Subcutaneous abdominal adipose tissue (tissue), 5 donors: ENCODE measurements around the gene FGGY.

Experiments
- H3K27ac ChIP-seq: one replicate; pipeline ENCODE4 v1.7.0; 2013; ENCODE audit warnings: low read depth, mild to moderate bottlenecking, inconsistent platforms, low read length, moderate library complexity
- H3K27me3 ChIP-seq, 5 donors: one replicate each; pipeline ENCODE4 v1.7.0; 2013; ENCODE audit warnings: low read length in 5 of 5, inconsistent platforms in 1 of 5; ENCODE audit not compliant: control insufficient read depth in 5 of 5, insufficient read depth in 4 of 5
- H3K36me3 ChIP-seq, 5 donors: one replicate each; pipeline ENCODE4 v1.7.0; 2013; ENCODE audit warnings: low read length in 5 of 5; ENCODE audit not compliant: control insufficient read depth in 5 of 5, insufficient read depth in 5 of 5
- H3K4me1 ChIP-seq, 5 donors: one replicate each; pipeline ENCODE4 v1.7.0; 2013; ENCODE audit warnings: low read length in 5 of 5, mild to moderate bottlenecking in 3 of 5, moderate library complexity in 1 of 5; ENCODE audit not compliant: control insufficient read depth in 5 of 5, insufficient read depth in 5 of 5
- H3K4me3 ChIP-seq, 5 donors: one replicate each; pipeline ENCODE4 v1.7.0; 2013; ENCODE audit warnings: low read length in 5 of 5, low read depth in 1 of 5
- H3K9ac ChIP-seq, 5 donors: one replicate each; pipeline ENCODE4 v1.7.0; 2013; ENCODE audit warnings: low read length in 5 of 5, mild to moderate bottlenecking in 4 of 5, moderate library complexity in 3 of 5
- H3K9me3 ChIP-seq, 5 donors: one replicate each; pipeline ENCODE4 v1.7.0; 2013; ENCODE audit warnings: low read length in 5 of 5; ENCODE audit not compliant: control insufficient read depth in 5 of 5
- donor health status: healthy.
- donor health status: healthy.
- donor health status: healthy.
- donor health status: healthy.
- donor health status: healthy.

FGGY gene

DNA sequence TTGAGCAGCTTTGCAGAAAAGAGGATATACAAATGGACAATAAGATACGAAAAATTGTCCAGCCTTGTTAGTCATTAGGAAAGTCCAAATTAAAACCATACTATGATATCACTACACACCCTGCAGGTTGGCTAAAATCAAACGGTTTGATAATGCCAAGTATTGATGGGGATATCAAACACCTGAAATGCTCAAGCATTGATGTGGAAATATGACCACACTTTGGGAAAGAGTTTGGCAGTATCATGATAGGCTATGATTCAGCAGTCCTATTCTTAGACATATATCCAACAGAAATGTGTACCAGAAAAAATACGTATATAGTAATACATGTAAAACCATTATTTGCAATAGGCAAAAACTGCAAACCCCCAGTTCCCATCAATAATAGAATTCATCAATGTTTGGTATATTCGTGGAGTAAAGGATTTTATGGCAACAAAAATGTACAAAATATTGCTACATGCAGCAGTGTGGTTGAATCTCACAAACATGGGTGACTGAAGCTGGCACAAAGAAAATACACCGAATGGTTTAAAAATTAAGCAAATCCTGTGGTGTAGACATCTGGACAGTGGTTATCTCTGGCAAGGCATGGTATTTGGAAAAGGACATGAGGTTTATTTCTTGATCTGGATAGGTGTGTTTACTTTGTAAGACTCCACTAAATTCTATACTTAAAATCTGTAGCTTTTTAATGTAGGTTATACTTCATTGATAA, 243.2 kb downstream of the FGGY start:
- Histone ChIP-seq H3K27ac (no peak overlapping the region), H3K4me1 (peaks cover 0 to 10% (median 6%) of the 10 kb centered on the region in 5 donors), H3K9ac (no peak overlapping the region), H3K4me3 (no peak overlapping the region), H3K9me3 (no peaks in the 10 kb centered on the region), H3K36me3 (no peaks in the 10 kb centered on the region), H3K27me3 (no peaks in the 10 kb centered on the region)

DNA sequence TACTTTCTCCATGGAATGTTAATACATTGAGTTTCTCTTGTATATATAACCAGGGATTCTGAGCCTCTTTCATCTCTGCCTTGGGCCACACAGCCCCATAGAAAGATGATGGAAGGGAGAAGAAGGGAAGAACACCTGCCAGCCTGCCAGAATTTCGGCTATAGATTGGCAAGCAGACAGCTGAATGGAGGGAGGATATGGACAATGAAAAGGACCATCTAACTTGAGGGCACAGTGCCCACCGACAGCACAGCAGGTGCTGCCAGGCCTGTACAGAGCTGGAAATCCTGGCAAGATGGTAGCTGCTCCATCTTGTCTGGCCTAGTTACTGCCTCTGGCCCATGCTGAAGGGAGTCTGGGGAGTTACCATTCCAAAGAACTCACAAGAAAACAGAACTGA, 244.3 kb downstream of the FGGY start:
- Histone ChIP-seq H3K4me3 (no peak overlapping the region), H3K27me3 (no peaks in the 10 kb centered on the region), H3K36me3 (no peaks in the 10 kb centered on the region), H3K9ac (no peak overlapping the region), H3K9me3 (no peaks in the 10 kb centered on the region), H3K4me1 (peaks cover 0 to 10% (median 6%) of the 10 kb centered on the region in 5 donors), H3K27ac (no peak overlapping the region)

DNA sequence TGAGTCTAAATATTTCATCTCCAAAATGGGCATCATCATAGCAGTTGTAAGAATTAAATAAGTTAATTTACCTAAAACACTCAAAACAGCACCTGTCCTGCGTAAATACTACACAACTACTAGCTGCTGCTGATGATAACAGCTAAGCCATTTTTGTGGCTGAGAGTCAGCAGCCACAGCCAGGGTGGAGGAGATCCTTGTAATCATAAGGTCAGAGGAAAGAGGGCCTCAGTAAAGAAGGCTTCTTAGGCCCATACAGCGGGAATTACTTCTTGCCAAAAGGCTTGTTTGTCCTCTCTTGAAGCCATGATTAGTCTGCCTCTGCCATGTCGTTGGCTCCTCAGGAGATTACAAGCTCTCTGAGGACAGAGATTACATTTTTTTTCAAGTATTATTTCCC, 245.0 kb downstream of the FGGY start:
- Histone ChIP-seq H3K27me3 (no peaks in the 10 kb centered on the region), H3K4me3 (no peak overlapping the region), H3K36me3 (no peaks in the 10 kb centered on the region), H3K9ac (no peak overlapping the region), H3K4me1 (peaks cover 0 to 10% (median 6%) of the 10 kb centered on the region in 5 donors), H3K9me3 (no peaks in the 10 kb centered on the region), H3K27ac (no peak overlapping the region)

DNA sequence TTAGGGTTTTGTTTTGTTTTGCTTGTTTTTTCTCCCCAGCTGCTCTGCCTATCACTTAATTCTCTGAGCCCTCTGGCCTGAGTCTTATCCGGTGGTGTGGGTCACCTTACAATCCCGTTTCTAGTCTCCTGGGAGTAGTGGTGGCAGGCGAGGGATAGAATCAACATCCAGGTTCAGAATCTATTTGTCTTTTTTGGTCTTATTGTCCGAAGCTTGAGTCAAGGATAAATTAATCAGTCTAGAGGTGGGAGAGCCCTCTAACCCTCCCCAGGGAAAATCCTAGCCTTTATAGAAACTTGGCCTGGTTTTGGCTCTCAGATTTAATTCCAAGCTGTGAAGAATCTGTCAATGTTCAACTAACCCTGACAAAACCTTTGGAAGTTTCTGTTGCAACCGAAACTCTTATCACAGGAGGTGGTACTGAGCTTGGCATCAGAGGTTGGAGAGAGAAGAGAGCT, 246.3 kb downstream of the FGGY start:
- Histone ChIP-seq H3K36me3 (no peaks in the 10 kb centered on the region), H3K9ac (no peak overlapping the region), H3K27ac (no peak overlapping the region)

DNA sequence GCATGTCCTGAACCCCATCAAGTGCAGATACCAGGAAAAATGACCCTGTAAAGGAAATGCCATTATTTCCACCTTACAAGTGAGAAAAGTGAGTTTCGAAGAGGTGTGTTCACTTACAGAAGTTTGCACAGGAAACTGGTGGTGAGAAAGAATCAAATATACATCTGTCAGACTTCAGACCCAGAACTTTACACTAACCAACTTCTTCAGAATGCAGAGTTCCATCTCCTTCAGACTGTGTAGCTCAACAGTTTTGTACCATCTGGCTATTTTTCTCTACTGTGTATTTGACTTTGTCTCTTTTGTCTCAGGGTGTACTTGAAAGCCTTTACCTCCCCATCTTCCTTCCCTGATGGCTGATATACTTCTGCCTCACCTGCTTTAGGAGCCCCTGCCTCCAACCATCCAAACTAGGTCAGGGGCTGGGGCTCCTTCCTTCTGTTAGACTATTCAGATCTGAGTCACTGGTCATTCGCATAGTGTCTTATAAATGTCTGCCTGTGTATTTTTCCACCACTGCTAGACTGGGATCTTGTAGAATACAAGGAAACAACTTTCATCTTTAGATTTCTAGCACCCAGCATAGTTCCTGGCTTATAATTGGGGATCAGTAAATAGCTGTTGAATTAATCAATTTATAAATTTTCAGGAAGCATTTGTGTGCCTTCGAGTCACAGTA, 247.9 kb downstream of the FGGY start:
- no peak overlapping the region for H3K27ac ChIP-seq
- peaks cover 0 to 10% (median 6%) of the 10 kb centered on the region in 5 donors for H3K4me1 ChIP-seq
- no peak overlapping the region for H3K9ac ChIP-seq

More for the DNA sequence above, 246.3 kb downstream of the FGGY start:
- no peaks in the 10 kb centered on the region for H3K27me3 ChIP-seq
- no peaks in the 10 kb centered on the region for H3K9me3 ChIP-seq
- peaks cover 0 to 10% (median 6%) of the 10 kb centered on the region in 5 donors for H3K4me1 ChIP-seq
- no peak overlapping the region for H3K4me3 ChIP-seq

DNA sequence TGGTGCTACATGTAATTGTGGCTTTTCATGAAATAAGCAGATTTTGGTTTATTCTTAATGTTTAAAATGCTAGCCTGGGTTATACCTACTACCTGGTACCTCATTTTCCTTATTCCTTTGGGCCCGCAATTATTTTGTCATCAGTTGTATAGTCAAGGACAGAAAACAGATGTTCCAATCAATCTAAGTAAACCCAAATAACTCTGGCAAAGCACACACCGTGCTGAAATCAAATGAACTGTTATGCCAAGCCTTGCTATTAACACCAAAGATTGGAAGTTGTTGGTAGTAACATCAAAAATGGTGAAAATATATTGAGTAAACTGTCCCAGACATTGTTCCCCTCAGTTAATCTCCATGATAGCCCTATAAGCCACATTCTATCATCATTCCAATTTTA, 248.9 kb downstream of the FGGY start:
- Histone ChIP-seq H3K9ac (no peak overlapping the region), H3K4me1 (peaks cover 3 to 19% (median 12%) of the 10 kb centered on the region in 5 donors), H3K36me3 (no peaks in the 10 kb centered on the region), H3K27me3 (no peaks in the 10 kb centered on the region), H3K9me3 (no peaks in the 10 kb centered on the region), H3K4me3 (no peak overlapping the region), H3K27ac (no peak overlapping the region)

More for the DNA sequence above, 247.9 kb downstream of the FGGY start:
- H3K9me3 ChIP-seq: no peaks in the 10 kb centered on the region
- no peaks in the 10 kb centered on the region for H3K27me3 ChIP-seq
- no peak overlapping the region for H3K4me3 ChIP-seq
- H3K36me3 ChIP-seq: no peaks in the 10 kb centered on the region

DNA sequence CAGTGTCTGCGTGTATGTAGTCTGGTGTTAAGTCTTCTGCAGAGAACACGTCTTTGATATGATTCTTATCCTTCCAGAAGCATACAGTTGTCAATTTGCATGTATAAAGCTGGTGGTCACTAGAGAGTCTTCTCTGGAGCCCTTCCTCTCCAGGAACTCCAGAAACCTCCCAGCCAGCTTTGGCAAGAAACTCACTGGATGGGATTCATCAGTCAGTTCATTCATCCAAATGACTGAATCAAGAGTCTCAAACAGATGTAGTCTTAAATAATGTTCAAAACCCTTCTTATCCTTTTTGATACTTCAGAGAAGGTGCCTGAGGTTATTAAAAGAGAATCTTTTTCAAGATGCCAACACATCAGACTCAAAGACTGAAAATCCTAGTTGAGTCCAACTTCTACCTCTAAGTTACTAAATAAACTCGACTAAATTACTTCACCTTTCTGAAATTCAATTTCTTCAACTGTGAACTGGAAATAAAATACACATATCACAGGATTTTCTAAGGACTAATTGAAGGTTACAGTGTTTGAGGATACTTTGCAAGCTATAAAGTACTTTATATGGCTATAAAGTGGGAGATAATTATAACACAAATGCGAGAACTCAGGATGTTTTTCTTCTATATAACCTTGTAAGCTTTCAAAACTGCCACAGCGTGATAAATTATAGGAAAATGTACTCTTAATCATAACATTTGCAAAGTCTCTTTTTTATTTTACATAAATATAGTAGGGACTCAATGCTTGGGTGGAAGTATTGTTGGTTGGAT, 252.4 kb downstream of the FGGY start:
- H3K9me3 ChIP-seq: no peaks in the 10 kb centered on the region
- no peak overlapping the region for H3K27ac ChIP-seq
- no peak overlapping the region for H3K9ac ChIP-seq
- H3K4me3 ChIP-seq: no peak overlapping the region
- H3K36me3 ChIP-seq: peaks cover 0 to 2% (median 0%) of the 10 kb centered on the region in 5 donors
- H3K4me1 ChIP-seq: peaks cover 3 to 12% (median 5%) of the 10 kb centered on the region in 5 donors
- no peaks in the 10 kb centered on the region for H3K27me3 ChIP-seq

DNA sequence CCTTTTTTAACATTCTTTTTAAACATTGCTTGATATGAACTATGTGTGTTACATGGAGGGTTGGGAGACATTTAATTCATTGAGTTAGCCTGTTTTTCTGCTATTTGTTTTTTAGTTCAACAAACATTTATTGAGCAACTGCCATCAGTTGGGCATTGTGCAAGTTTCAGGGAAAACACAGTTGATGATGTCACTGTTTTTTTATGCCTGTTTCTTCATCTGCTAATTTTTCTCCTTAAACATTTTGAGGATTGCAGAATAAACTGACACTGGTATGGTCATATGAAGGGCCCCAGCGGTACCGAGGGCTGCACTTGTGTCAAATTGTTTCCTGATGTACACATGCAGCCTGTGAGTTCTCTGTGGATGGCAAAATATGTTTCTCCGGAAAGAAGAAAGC, 253.0 kb downstream of the FGGY start:
- Histone ChIP-seq H3K27me3 (no peaks in the 10 kb centered on the region), H3K4me3 (no peak overlapping the region), H3K4me1 (peaks cover 3 to 12% (median 5%) of the 10 kb centered on the region in 5 donors), H3K9ac (no peak overlapping the region), H3K27ac (no peak overlapping the region), H3K36me3 (peaks cover 0 to 2% (median 0%) of the 10 kb centered on the region in 5 donors), H3K9me3 (no peaks in the 10 kb centered on the region)

DNA sequence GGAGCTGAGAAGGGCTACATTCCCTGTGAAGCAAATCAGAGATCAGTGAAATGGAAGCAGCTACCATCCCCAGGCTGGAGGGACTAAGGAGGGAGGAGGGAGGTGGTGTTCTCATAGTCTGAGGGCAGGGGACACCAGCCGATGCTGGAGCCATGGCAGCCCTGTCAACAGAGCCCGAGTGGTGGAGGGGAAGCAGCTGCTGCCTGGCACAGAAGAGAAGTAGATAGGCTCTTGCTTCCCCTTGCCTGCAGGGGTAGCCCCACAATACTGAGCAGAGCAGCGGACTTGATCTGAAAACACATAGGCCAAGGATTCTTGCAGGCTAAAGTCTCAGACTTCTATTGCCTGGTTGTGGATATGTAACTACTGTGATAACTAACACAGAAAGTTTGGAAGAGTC, 255.1 kb downstream of the FGGY start:
- H3K9ac ChIP-seq: no peak overlapping the region
- no peak overlapping the region for H3K27ac ChIP-seq
- peaks cover 3 to 12% (median 5%) of the 10 kb centered on the region in 5 donors for H3K4me1 ChIP-seq
- no peaks in the 10 kb centered on the region for H3K9me3 ChIP-seq
- H3K27me3 ChIP-seq: no peaks in the 10 kb centered on the region
- H3K36me3 ChIP-seq: peaks cover 0 to 2% (median 0%) of the 10 kb centered on the region in 5 donors
- no peak overlapping the region for H3K4me3 ChIP-seq
